HuH-7 (cell line): ENCODE data around the gene TDP2.

Source experiments
- DNase-seq: peaks from one replicate; pipeline ENCODE4 v3.0.0; 2011; ENCODE audit warnings: low spot score

TDP2 gene

DNA sequence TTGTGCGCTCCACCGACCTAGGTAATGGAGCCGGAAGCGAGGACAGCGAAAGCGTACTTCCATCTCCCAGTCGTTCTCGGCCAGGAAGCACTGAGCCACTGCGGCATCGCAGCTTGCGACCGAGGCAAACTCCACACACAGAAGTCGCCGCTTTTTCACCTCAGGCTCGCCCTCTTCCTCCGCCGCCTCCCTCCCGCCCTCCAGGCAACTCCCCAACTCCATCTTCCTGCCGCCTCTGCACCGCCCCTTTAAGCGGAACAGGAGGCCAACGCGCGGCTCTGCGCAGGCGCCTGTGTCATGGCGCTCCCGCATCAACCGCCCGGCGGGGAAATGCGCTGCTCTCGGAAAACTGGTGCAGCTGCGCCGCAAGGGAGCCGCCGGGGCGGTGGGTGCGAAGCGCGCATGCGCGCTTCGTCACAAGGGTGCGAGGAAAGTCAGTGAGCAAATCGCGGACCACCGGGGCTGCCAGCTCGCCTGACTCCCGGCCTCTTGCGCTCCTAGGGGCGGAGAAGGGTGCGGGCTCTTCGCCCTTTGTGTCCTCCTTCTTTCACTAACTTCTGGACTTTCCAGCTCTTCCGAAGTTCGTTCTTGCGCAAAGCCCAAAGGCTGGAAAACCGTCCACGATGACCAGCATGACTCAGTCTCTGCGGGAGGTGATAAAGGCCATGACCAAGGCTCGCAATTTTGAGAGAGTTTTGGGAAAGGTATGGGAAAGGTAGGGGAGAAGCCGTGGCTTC is at the start of gene TDP2, which contains the start of gene ACOT13:
TSS of gene TDP2 (minus strand) at position 259 of the 737 bp plus-strand sequence. CDS start at position 222, 37 bp downstream.
TSS of gene ACOT13 (plus strand) at position 437 of the 737 bp plus-strand sequence. CDS start at position 624, 187 bp downstream.
- DNase-seq = peak; percentile 82

DNA sequence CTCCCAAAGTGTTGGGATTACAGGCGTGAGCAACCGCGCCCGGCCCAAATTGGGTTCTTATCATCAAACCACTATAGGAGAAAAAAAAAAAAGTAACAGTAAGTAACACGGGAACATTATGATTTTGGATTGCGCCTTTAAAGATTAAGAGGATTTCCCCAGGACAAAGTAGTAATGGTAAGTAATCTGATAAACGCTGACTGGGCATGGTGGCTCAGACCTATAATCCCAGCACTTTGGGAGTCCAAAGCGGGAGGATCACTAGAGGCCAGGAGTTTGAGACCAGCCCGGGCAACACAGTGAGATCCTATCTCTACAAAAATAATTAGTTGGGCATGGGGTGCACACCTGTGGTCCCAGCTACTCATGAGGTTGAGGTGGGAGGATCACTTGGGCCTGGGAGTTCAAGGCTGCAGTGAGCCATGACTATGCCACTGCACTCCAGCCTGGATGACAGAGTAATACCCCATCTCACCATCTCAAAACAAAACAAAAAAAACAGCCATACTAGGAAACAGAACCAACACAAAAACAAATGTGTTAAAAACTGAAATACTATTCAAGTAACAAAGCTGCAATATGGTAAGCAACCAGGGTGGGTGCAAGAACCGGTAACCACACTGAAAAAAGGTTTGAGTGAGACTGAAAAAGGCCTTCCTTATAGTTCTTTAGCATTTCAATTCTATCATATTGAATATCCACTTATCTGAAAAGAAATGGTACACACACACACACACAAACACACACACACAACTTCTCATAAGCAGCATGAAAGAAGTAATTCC is 44.0 kb upstream of the TDP2 start:
- DNase-seq = no peak

- DNase-seq = no peak
These were observed 42.5 kb upstream of the TDP2 start for GRCh38 chr6:24709014-24709711.

DNA sequence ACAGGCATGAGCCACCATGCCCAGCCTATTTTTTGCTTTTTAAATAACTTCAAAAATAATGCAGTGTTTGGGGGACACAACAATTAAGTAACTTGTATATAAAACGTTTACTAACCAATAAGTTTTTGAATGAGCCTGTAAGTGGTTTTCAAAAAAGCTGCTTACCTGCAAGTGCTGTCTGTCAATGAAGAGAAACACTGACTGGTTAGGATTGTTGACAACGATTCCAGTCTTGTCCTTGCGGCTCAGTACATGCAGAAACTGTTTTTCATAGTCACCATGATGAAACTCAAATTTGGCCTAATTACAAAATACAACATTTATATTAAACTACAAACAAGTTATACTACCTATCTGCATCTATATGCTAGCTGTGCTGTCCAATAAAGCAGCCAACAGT is 41.9 kb upstream of the TDP2 start:
- DNase-seq = no peak

GRCh38 chr6:24704468-24704867 is 37.8 kb upstream of the TDP2 start:
- DNase-seq = no peak

DNA sequence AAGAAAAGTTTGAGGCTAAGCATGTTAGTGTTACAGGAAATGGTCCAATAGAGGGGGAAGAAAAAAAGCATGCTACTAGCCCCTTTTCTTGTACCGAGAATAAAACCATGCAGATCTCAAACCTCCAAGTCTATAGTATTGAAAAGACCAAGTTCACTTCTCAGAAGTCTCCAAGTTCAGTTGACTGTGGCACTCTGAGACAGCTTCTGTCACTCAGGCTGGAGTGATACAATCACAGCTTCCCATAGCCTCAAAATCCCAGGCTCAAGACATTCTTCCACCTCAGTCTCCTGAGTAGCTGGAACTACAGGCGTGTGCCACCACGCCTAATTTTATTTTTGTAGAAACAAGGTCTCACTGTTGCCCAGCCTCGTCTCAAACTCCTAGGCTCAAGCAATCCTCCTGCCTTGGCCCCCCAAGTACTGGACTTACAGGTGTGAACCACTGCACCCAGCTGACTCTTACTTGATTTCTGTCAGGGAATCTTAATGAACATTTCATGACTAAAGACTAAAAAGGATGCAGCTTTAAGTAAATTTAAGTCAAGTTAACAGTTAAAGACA is 36.1 kb upstream of the TDP2 start:
- no peak for DNase-seq

- no peak for DNase-seq
These were observed 33.0 kb upstream of the TDP2 start for GRCh38 chr6:24699521-24700359.

DNA sequence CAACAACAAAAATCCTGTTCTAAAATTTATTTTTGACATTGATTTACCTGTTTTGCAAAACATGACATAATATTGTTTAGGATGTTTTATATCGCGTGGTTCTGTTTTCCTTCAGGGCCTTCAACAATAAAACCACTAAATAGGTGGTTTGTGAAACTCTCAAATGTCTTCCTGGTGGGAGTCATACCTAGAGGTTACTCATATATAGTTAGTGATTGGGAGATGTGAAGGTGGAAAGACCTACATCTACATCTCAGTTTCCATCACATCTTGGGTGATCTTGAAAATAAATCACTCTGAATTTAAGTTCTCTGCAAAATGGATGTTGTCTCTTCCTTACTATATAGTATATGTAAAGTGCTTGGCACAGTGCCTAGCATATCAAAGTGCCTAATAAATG is 29.4 kb upstream of the TDP2 start:
- no peak for DNase-seq

GRCh38 chr6:24695635-24696034 is 28.9 kb upstream of the TDP2 start:
- peak; percentile 14 for DNase-seq

GRCh38 chr6:24694198-24694597 is 27.5 kb upstream of the TDP2 start:
- DNase-seq = no peak

GRCh38 chr6:24692848-24693592 is 26.3 kb upstream of the TDP2 start:
- no peak for DNase-seq

DNA sequence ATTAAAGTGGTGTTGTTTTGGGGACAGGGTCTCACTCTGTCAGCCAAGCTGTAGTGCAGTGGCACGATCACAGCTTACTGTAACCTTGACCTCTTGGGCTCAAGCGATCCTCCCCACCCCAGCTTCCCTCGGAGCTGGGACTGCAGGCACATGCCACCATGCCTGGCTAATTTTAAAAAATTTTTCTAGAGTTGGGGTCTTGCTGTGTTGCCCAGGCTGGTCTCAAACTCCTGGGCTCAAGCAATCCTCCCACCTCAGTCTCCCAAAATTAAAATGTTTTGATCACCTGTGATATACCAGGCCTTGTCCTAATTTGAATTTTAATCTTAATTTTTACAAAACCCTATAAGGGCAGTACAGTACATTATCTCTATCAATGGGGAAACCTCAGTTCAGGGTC is 25.7 kb upstream of the TDP2 start:
- no peak for DNase-seq

- no peak for DNase-seq
These were observed 25.3 kb upstream of the TDP2 start for GRCh38 chr6:24692003-24692402.

DNA sequence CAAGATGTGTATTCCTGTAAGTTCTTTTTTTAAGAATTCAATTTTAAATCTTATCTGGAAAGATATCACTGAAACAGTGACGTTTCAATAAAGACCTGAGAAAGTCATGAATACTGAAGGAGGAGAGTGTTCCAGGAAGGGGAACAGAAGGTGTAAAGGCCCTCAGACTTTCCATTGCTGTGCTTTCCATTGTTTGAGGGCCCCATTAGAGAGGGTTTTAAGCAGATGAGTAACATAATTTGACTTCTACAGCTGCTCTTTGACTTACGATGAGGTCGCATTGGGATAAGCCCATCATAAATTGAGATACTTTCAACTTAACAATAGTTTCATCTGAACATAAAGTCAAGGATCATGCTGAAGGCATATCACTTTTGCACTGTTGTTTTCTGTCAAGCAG is 24.9 kb upstream of the TDP2 start:
- DNase-seq = no peak

GRCh38 chr6:24690593-24690992 is 23.9 kb upstream of the TDP2 start:
- DNase-seq = no peak

GRCh38 chr6:24689964-24690363 is 23.3 kb upstream of the TDP2 start:
- DNase-seq = no peak

- DNase-seq = no peak
These were observed 20.2 kb upstream of the TDP2 start for GRCh38 chr6:24686946-24687345.

DNA sequence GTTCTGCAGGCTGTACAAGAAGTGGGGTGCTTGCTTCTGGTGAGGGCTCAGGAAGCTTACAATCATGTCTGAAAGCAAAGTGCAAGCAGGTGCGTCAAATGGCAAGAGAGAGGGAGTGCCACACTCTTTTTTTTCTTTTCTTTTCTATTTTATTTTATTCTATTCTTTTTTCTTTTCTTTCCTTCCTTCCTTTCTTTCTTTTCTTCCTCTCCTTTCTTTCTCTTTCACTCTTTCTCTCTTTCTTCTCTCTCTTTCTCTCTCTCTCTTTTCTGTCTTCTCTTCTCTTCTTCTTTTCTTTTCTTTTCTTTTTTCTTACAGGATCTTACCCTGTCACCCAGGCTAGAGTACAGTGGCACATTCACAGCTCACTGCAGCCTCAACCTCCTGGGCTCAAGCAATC is 19.7 kb upstream of the TDP2 start:
- DNase-seq = no peak

GRCh38 chr6:24683297-24684296 is 16.9 kb upstream of the TDP2 start:
- no peak for DNase-seq

DNA sequence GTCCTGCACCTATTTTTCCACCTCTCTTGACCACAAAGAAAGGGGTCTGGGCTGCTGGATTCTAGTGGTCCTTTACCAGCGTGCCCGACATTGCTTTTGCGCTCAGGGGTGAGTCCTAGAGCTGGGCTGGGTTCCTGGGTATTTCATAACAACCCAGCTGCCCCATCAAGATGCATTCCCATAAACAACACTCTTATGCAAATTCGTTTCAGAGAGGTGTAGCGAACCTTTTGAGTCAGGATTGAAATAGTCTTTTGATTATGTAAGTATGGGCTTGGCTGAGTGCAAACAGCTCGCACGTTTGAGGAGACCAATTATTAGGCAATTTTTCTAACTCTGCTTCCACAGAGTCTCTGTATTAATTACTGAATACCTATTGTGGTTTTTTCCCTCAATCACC is 13.9 kb upstream of the TDP2 start:
- no peak for DNase-seq
